Fibroblast of skin of left quadriceps (primary cell): ENCODE results near the gene DCUN1D3.
A peak's percentile ranks its signal among the peaks of the same experiment; 100 is the strongest.
"Not testable (repeated sequence)": the region's sequence is repeated elsewhere in the genome, so short reads cannot be mapped to it uniquely, and the experiment has no call there.

Source experiments
- DNase-seq, 2 experiments: peaks; one replicate each; pipeline ENCODE4 v3.0.0-alpha.2; 2013; ENCODE audit warnings: low read depth in 2 of 2

DCUN1D3 gene, protein sequence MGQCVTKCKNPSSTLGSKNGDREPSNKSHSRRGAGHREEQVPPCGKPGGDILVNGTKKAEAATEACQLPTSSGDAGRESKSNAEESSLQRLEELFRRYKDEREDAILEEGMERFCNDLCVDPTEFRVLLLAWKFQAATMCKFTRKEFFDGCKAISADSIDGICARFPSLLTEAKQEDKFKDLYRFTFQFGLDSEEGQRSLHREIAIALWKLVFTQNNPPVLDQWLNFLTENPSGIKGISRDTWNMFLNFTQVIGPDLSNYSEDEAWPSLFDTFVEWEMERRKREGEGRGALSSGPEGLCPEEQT

DNA sequence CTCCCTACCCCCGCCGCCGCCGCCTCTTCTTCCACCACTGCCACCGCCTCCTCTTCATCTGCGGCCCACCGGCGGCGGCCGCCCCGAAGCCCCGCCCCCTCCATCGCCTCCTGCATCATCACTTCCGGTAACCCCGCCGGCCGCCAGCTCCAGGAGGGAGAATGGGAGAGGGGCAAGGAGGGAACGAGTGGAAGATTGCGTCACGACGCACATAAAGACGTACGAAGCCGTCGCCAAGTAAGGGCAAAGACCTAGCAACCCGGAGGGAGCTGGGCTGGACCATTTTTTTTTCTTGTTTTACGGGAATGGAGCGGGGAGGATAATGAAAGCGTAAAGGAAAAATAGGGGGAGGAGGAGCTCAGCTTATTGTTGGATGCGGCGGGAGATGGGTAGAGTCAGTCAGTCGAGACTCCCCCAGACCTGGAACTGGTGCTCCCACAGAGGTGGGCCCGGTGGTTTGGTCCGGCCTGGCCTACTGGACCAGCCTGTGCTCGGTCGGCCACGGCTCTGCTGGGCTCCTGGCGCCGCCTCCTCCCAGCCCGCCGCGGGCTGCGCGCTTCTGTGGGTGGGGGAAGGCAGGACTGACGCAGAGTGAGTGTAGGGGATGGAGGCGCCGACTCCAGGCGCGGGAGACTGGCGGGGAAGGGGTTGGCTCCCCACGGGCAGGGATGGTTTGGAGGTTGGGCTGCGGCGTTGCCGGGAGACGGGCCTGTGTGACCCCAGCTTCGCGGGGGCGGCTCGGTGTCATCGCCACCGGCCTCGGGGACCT is at the start of gene DCUN1D3, which contains the start of gene LYRM1:
Gene DCUN1D3 (minus strand): TSS at position 60 of the 769 bp plus-strand sequence. CDS start 37,820 bp downstream, outside the sequence.
Gene LYRM1 (plus strand): TSS at position 473 of the 769 bp plus-strand sequence. CDS start 14,785 bp downstream, outside the sequence.
- DNase-seq: peak; percentile 99

DNA sequence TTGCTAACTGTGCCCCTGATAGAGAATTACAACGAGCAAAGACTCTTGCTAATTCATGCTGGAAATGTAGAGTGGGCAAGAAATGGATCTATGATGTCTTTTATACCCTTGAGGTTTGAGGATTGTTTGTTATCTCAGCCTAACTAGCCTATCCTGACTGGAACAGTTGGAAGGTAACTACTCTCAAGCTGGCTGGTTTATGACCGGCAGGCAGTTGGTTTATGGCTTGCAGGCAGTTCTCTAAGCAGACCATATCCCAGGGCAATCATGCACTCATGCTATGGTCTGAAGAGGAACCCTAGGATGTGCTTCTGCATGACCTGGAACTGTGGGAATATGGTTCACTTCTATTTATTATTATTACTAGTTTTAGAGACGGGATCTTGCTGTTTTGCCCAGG is 49.5 kb upstream of the DCUN1D3 start:
- DNase-seq: no peak

DNA sequence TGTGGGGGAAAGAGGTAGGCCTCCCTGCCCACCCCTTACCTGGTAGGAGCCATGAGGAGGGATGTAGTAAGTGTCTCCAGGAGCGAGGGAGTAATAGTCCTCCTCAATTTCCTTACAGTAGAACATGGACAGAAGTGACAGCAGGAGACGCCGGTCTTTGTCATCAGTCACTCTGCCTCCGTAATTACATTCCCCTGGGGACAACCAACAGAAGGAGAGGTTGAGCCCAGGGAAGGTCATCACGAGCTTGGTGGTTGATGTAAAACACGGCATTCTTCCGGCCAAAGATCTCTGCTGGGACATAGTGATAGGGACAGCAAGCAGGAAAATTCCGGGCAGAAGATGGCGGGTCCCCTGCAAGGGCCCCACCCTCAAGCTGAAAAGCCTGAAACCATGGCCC is 48.3 kb upstream of the DCUN1D3 start:
- DNase-seq: no peak

DNA sequence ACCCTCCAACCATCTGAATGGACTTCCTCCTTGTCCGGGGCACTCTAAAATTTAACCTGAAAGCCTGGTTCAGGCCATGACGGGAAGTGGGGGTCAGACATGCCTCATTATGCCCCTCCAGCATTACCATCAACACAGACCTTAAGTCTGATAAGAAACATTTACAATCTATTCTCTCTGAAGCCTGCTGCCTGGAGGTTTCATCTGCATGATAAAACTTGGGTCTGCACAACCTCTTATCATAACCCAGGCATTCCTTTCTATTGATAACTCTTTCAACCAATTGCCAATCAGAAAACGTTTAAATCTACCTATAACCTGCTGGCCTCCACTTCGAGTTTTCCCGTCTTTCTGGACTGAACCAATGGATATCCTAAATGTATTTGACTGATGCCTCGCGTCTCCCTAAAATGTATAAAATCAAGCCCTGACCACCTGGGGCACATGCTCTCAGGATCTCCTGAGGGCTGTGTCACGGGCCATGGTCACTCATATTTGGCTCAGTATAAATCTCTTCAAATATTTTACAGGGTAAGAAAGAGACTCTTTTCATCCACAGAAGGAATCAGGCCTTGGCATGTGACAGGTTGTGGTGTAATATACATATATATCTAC is 46.0 kb upstream of the DCUN1D3 start:
- no peak for DNase-seq

DNA sequence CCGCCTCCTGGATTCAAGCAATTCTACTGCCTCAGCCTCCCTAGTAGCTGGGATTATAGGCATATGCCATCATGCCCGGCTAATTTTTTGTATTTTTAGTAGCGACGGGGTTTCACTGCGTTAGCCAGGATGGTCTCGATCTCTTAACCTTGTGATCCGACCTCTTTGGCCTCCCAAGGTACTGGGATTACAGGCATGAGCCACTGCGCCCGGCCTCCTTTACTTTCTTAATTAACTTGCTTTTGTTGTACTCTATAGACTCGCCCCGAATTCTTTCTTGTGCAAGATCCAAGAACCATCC is 45.4 kb upstream of the DCUN1D3 start:
- DNase-seq: not testable (repeated sequence)

DNA sequence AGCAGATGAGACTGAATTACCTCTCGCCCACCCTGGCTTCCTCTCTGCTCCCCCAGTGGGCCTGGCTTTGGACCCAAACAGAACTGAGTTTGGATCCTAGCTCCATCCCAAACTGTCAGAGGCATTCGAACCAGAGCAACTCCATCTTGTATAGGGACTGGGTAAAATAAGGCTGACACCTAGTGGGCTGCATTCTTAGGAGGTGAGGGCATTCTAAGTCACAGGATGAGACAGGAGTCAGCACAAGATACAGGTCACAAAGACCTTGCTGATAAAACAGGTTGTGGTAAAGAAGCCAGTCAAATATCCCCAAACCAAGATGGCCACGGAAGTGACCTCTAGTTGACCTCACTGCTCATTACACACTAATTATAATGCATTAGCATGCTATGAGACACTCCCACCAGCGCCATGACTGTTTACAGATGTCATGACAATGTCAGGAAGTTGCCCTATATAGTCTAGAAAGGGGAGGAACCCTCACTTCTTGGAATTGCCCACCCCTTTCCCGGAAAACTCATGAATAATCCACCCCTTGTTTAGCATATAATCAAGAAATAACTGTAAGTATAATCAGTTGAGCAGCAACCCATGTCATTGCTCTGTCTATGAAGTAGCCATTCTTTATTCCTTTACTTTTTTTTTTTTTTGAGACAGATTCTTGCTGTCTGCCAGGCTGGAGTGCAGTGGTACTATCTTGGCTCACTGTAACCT is 44.9 kb upstream of the DCUN1D3 start:
- DNase-seq: peak in 1 of 2 experiments; percentile 27

DNA sequence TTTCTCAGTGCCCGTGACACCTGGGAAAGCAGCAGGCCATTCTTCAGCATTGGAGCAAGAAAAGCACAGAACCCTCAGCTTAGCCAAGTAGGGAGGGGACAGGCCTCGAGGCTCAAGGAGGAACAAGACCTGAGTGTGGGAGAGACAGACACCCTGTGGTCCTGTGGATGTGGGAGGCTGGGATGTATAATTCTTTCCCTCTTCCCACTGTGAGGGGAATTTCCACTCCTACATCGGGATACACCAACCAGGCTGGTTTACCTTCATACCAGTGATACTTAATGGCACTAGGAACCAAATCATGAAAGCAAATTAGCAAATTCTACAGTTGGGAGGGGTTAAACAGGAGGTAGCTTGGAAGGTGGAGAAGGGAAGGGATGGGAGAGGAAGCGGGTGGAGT is 42.1 kb upstream of the DCUN1D3 start:
- no peak for DNase-seq

DNA sequence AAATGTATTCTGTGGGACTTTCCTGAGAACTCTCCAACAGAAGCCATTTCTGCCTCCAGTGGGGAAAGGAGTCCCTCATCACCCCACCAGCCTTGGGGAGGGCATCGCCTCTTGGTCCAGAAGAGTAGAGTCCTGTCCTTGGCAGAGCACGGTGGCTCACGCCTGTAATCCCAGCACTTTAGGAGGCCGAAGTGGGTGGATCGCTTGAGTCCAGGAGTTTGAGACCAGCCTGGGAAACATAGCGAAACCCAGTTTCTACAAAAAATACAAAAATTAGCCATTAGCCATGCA is 41.4 kb upstream of the DCUN1D3 start:
- no peak for DNase-seq

DNA sequence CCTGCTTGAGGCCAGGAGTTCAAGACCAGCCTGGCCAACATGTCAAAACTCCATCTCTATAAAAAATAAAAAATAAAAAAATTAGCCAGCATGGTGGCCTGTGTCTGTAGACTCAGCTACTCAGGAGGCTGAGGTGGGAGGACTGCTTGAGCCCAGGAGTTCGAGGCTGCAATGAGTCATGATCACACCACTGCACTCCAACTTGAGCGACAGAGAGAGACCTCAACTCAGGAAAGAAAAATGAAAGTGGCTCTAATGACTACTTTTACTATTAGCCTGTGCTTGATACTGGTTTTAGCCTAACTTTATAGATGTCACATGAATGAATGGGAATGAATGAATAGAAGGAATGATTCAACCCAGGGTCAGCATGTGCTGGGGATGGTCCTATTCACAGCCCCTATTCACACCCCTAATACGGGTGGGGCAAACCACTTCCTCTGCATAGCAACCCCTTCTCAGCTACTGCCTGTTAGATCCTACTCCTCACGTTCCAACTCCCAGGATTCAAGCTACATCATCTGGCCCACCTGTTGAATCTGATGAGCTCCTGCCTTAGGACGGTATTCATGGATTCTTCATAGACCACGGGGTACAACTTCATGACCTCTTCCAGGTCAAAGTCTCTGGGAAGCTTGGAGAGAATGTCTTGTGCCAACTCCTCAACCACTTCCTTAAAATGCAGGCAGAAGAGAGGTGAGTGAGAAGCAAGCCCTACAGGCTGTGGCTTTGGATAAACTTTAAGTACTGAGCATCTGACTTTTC is 40.9 kb upstream of the DCUN1D3 start:
- DNase-seq: no peak

DNA sequence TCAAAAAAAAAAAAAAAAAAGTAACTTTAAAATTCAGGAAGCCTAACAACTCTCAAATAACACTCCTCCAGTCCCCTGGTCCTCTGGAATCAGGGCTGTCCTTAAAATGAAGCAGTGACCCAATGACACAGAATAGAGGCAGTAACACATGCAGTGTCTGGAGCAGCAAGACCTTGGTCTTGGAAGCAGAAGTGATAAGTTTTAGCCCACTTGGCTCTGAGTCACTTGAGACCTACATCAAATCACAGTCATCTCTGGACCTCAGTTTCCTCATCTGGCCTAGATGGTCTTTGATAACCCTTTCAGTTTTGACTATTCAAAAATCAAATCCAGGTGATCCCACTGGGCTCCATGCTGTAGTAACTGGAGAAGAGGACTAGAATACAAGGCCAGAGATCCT is 39.5 kb upstream of the DCUN1D3 start:
- DNase-seq: no peak

DNA sequence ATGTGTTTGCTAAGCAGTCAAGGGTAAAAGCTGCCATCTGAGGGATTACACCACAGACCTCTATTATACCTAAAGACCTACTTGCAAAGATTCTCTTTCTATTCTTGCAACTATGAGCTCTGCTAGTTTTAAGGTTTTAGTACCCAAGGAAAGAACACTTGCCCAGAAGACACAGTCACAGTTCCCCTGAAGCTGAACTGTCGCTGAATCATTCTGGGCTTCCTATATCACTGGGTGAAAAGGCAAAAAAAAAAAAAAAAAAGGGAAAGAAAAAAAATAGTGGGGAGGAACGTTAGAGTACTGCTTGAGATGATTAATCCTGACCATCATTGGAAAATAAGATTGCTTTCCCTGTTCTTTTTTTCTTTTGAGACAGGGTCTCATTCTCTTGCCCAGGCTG is 38.3 kb upstream of the DCUN1D3 start:
- peak in 1 of 2 experiments; percentile 8 for DNase-seq

DNA sequence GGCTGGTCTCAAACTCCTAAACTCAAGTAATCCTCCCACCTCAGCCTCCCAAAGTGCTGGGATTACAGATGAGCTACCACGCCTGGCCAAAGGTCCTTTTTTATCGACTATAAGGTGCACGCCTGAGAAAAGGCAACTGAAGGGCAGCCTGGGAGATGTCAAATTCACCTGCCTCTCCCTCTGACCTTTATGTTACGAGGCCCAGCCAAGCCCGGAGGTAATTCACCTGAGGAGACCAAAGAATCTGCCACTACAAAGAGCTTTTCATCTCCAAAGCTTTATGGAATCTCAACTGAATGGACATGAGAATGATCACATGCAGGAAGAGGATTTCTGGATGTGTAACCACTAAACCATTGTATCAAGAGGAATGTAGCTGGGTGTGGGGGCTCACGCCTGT is 37.6 kb upstream of the DCUN1D3 start:
- DNase-seq: no peak

DNA sequence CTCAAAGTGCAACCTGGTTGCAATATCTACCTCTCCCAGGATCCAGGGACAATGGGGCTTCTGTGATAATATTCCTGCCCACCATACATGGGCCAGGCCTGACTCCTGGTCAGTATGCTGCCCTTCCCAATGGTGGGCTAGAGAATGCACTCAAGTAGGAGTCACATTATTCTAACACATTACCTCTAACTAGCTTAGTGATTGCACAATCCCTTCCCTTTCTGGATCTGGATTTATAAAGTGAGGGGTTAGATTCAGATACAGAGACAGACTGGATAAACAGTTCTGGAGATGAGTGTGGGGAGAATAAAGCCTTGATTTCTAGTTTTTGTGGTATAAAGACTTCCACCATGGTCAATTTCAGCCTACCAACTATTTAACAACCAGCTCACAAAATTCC is 33.4 kb upstream of the DCUN1D3 start:
- DNase-seq: no peak

DNA sequence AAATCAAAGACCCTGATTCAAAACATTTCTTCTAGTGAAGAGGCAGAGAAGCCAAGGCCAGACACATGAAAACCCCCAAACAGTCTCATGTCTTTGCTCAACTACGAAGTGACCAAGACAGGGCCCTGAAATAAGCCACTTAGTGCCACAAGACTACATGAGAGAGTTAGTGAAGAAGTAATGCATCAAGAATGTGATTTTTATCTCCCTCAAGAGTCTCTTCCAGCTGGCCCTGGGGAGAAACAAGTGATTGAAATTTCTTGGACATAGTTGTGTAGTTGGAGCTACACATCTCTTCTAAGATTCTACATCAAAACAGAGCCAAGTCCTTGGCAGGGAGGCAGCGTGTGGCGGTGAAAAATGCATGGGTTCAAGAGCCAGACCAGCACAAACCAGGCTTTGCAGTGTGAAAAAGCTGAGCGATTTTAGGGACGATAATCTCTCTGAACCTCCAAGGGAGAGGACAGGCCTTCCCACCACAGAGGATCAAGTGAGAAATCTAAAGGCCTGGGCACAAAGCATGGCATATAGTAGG is 31.0 kb upstream of the DCUN1D3 start:
- no peak for DNase-seq

DNA sequence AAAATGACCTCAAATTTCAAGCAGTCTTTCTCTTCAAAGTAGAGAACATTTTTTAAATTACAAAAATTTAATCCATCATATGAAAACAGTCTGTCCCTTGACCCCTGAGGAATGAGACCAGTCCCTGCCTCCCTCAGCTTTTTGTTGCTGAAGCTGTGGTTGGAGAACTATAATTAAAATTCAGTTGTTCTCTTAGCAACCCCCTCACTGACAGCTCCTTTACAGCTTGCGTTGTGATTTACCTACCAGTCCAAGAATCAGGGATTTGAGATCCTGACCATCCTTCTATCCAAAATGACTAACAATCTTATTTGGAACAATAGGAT is 30.2 kb upstream of the DCUN1D3 start:
- no peak for DNase-seq

DNA sequence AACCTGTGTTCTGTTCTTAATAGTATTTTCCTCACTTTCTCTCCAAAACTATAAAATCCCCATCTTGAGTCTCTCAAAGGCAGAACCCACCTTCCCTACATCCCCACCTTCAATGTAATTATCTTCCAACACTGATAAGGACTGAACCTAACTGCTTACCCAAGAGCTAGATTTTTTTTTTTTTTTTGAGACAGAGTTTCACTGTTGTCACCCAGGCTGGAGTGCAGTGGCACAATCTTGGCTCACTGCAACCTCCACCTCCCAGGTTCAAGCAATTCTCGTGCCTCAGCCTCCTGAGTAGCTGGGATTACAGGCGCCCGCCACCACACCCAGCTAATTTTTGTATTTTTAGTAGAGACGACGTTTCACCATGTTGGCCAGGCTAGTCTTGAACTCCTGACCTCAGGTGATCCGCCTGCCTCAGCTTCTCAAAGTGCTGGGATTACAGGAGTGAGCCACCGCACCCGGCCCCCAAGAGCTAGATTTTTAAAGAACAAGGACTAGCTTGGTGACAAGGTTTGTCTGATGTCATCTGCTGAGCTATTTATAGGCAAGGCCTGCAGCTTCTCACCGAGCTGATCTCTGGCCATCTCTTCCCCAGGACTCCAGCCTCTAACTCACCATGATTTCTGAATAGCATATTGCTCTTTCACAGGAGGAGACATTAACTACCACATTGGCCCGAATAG is 29.7 kb upstream of the DCUN1D3 start:
- DNase-seq: not testable (repeated sequence)

DNA sequence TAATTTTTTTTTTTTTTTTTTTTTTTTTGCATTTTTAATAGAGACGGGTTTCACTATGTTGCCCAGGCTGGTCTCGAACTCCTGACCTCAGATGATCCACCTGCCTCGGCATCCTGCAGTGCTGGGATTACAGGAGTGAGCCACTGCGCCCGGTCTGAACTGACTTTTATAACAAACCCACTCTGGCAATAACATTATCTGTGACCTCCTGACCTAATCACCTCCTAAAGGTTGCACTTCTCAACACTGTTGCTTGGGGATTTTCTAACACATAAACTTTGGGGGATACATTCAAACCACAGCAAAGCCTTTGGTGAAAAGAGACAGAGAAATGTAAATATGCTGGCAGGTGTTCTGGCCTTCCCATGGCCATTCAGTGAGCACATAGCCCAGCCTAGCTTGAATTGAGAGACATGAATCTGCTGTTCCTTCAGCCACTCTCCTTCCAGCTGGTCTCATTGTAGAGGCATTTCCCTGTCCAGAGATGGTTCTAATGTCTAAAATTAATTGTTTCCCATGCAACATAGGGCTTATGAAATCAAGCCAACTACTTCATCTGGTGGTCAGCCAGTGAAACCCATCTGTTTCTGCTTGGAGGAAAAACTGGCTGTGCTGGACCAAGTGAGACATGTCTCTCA is 28.7 kb upstream of the DCUN1D3 start:
- peak in 1 of 2 experiments; percentile 8 for DNase-seq

DNA sequence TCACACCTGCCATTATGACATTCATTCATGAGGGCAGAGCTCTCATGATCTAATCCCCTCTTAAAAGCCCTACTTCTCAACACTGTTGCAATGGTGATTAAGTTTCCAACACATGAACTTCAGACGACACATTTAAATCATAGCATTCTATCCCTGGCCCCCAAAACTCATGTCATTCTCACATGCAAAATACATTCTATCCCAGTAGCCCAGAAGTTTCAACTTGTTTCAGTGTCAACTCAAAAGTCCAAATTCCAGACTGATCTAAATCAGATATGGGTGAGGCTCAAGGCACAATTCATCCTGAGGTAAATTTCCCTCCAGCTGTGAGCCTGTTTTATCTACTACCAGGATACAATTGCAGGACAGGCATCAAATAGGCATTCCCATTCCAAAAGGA is 25.6 kb upstream of the DCUN1D3 start:
- DNase-seq: no peak

DNA sequence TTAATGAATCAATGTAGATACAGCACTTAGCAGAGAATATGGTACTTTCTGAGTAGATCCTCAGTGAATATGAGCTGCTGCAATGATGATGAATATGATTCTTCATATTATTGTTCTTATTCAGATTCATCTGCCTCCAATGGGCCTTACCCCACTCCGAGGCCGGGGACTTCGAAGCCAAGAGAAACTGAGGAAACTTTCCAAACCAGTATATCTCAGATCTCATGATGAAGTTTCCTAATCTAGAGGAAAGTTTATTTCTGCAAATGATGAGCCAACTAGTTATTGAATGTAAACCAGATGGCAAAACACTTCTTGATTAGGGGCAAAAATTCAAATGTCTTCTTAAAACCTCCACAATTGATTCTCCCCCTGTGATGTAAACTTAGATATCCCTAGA is 23.7 kb upstream of the DCUN1D3 start:
- no peak for DNase-seq

DNA sequence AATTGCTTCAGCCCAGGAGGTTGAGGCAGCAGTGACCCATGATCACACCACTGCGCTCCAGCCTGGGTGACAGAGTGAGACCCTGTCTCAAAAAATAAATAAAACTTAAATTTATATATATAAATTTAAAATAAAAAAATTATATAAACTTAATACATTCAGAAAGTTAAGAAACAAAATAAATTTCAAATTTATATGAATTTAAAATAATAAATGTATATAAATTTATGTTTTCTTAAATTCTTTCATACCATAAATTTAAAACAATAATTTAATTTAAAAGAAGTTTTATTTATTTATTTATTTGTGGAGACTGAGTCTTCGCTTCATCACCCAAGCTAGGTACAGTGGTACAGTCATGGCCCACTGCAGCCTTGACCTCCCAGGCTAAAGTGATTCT is 20.6 kb upstream of the DCUN1D3 start:
- DNase-seq: no peak

DNA sequence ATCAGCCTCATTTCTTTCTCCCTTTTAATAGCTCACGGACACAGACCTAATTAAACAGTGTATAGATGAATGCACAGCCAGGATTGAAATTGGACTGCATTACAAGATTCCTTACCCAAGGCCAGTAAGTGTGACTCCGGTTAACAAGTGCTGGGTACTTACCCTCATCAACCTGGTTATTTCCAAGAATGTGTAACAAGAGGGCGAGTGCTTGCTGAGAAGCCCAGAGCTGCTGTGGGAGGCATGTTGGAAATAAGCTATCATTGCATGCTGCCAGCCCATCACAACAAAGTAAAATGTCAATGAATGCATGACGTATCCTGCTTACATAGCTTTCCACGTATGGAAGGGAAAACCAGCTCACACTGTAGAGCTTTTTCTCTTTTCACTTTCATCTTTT is 19.9 kb upstream of the DCUN1D3 start:
- no peak for DNase-seq
